Endometrial microvascular endothelial cells (primary cell): ENCODE data around the gene ZNF385B. TPM values are rescaled to one million over a fixed set of nuclear protein-coding genes. Genes with fewer than 3 reads are reported as not detected.

ENCODE experiments used
- in situ Hi-C: cut with HindIII; loops from 2 replicates; pipeline ENCODE4 v1.10.0; 2017; ENCODE audit warnings: low sequenced_read_pairs, low pct_unique_long_range_greater_than_20kb; ENCODE audit errors: inconsistent ontology term
- total RNA-seq: library from RNA; depleted of rRNA; stranded (reverse); fragments of >200 nt; gene quantifications from one replicate; pipeline ENCODE4 v1.2.3, GENCODE V29; 2015; ENCODE audit errors: inconsistent ontology term

The ZNF385B gene
- total RNA-seq, 1 donor from 2014 or later, result not detected

DNA sequence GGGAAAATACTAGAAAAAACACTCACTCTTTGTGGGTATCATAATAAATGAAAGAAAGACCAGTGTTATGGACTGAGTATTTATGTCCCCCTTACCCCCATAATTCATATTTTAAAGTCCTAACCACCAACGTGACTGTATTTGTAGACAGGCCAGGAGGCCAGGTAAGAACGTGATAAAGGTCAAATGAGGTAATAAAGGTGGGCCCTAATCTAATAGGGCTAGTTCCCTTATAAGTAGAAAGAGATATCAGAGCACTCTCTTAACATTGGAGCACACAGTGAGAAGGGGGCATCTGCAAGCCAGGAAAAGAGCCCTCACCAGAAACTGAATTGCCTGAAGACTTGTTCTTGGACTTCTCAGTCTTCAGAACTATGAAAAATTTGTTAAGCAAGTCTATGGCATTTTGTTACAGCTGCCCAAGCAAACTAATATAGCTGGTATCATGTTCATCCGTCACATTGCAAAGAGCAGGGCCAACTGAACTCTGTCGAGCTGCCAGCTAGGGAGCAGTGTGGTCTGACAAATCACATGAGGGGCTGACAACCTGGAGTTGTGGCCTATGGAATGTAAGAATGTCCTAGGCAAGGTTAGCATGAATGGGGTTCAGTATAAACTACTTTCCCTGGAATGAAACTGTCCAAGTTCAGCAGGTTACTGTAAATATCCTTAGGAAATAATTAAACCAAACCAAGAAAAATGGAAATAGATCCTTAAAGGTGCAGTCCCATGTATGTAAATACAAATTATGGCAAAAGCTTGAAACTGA, 280.9 kb downstream of the ZNF385B start:
- in situ Hi-C loops, result no loop called here

DNA sequence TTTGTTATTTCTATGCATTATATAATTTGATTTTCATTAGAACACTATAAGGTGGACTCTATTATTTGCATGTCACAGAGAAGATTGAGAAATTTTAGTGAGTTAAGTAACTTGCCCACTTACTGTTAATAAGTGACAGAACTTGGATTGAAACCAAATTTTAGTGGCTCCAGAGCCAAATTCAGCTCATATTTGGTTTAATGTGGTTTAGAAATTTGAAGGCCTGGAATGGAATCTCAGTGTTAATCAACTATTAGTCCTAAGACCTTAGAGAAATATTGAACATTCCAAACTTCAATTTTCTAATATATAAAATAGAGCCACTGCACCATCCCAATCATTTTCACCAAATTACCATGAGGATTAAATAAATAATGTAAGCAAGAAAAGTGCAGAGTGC, 281.6 kb downstream of the ZNF385B start:
- in situ Hi-C loops, result no loop called here

DNA sequence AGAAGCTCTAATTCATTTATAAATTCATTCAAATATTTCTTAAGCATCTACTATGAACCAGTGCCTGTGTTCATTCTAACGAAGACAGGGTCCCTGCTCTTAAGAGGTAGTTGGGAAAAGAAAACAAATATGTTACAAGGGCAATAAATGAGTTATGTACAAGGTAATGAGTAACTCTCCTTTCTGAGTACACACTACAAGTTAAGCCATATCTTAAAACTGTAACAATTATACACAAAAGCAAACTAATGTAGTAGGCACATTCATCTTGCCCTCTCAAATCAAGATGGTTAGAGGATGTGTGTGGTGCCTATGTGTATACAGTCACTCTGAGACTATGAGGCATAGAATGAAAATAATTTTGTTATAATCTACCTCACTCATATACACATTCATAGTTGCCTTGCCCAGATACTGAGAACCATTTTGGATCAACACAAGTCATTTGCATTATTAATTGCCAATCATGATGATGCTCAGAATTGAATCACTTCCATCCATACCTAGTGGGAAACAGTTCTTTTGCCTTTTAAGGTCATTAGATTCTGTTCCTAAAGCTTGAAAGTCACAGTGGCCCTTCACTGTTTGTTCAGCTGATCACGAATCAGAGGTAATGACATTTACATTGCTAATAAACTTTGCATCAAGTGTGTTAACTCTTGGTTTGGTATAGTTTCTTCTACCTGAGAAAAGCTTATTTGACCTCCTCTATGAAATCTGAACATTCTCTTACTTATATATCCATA, 283.1 kb downstream of the ZNF385B start:
- in situ Hi-C loops, result no loop called here

DNA sequence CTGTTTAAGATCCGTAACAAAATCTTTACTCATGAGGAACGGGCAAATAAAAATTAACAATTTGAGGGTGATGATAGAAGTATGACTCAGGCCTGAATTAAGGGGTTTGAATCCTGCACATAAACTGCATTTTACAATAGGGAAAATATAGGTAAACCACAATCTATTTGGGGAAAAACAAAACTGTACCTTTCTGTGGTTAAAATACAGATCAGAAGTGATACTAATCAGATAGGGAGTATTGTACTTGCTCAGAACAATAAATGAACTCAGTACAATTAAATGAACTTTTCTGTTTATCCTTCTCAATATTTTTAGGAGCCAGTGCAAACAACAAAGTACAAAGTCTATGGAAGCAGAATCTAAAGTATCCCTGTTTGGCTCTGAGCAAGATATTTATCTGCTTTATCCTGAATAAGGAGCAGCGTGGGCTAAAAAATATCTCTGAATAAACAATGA, 287.3 kb downstream of the ZNF385B start:
- in situ Hi-C loops, result no loop called here

DNA sequence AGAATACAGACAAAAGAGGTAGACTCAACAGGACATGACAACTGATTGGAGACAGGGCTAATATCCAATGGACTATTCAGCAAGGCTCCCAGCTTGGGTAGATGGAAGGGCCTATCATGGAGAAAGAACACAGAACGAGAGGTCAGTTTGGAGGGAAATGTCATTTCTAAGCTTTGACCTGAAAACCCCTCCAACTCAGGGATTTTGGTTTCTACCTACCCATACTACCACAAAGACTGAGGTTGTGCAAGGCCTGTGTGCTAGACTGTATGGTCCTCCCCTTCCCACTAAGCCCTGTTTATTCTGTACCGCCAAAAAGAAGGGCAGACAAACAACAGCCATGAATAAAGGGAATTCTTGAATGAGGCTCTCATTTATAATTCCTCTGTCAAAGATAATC, 288.9 kb downstream of the ZNF385B start:
- in situ Hi-C loops, result no loop called here

DNA sequence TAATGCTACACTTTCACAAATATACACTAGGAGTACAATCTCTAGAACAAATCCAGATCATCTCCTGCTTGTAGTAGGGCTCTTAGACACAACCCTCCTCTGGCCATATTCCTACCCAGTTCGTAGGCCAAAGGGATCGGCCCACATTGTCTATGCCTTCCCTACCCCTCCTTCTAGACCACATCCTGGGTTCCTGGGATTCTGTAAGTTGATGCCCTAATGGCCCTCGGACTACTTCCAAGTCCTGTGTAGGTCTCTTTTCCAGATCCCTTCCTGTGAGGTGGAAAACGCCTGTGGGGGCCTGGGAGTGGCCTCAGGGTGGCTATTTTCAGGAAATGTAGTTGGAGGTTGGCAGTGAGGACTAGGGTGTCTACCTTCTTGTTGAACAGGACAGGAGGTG, 289.7 kb downstream of the ZNF385B start:
- in situ Hi-C loops, result no loop called here

DNA sequence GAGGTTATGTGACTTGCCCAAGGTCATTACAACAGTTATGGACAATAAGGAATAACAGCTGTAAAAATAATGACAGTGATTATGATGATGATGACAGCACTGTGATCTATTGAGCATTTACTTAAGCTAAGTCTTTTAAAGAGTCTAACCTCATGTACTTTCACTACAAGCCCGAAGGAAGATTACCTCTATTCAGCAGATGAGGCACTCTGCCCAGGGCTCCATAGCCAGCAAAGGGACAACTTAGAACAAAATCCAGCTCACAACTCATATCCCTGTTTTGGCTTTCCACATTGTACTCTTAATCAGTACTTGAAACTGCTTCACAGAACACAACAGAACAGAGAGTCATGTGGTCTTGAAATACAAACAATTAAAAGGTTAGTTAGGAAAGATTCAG, 290.2 kb downstream of the ZNF385B start:
- in situ Hi-C loops, result no loop called here

DNA sequence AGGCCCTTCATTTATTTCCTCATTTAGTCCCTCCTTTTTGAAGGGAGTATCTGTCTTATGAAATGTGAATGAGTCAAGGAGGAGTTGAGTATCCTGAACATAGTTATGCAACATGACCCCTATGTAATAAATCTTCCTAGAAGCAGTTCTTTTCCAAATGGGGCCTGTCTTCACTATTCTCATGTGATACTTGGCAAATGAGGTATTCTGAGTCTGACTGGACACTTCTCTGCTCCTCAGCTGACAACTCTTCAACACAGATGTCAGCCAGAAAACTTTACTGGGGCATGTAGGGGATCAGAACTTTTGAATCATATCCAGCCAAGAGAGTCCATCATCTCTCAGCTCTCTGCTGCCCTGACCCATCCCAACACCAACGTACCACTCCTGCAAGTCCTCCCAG, 291.6 kb downstream of the ZNF385B start:
- in situ Hi-C loops, result no loop called here

DNA sequence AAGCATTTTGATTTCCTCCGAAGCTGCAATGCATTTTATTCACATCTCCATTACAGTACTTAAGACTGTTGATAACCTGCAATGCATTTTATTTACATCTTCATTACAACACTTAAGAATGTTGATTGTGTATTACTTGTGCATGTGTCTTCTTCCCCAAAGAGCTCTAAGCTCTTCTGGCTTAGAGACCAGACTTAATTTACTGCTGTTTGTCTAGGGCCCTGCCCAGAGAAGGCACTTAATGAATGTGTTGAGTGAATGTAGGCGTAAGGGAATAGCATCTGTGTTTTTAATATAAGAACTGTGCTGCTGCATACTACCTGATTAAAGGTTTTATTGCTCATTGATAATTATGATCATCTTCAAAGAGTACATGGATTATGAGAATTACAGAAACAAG, 295.6 kb downstream of the ZNF385B start:
- in situ Hi-C loops, result no loop called here

DNA sequence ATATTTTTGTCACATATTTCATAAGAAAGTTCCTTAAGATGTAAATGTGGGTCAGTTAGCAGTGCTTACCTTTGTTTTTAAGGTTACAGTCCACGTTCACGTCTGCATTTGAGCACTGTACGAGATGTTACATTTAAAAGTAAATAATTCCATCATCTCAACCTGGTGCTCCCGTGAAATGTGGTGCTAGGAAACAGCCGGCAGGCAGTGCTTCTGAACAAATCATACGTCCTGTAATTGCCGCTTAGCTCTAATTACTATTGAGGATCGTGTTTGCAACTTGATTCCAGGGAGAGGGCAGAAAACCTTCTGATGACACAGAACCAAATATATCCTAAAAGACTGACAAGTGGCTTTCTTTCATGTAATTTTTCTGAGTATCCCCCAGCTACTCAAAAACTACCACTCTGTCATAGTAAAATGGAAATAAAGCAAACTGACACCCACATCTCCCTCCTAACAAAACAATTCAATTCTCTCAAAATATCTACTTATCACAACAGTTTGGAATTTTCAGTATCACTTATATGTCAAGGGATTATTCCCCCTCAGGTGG, 299.0 kb downstream of the ZNF385B start:
- in situ Hi-C loops, result no loop called here

DNA sequence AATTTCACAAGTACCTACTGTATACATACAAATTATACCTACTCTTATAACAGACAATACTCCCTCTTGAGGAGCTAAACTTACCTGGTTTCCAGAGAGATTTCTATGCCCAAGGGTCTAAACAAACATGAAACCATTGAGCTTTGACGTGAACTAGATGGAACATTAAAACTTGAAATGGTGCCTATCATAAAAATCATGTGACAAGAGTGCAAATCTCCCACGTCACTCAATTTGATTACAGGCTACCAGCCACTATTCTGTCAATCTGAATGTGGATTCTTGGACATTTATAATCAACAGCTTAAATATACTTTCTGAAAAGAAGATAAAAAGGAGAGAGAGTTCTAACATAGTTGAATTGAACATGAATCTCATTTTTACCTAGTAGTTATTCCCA, 299.7 kb downstream of the ZNF385B start:
- in situ Hi-C loops, result no loop called here

DNA sequence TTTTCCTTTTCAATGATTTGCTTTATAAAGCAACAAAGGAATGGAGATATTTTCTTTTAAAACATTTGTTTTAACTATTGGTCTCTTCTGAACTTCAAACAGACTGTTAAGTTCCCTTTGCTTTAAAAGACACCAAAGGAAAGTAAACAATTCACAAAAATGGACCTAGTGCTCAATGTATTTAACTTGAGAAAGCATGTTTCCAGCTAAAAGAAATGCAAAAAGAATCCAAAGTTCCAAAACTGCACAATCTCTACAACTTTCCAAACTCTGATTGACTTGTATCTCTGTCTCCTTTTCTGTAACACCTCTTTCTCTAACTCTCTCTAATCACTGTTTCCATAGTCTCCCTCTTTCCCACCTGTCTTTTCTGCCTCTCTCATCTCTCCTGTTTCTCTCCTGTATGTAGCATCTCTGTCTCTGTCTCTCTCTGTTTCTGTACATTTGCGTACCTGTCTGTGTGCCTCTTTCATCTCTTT, 301.1 kb downstream of the ZNF385B start:
- in situ Hi-C loops, result no loop called here

DNA sequence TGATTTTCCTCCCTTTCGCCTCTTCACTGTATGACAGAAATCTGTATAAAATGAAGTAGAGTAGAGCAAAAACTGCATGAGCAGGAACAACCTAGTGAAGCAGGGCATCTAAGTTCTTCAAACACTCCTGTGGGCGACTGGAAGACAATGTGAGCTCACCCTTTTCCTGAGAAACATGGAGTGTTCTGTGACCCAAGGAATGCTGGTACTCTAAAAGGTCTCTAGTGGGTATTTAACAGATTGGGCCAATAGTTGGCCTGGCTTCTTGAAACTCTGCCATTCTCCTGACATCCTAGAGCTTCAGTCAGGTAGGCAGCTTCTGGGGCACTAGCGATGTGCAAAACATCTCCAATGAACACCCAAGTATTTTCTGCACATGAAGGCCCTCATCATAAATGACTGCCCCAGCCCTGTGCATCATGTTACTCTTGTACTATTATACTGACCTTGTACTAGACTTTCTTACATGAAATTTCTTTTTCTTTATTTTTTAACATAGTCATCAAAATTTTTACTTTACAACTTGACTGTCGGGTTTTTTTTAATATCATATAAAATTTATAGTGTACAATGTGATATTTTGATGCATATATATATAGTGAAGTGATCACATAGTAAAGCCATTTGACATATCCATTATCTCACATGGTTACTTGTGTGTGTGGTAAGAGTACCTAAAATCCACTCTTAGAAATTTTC, 302.2 kb downstream of the ZNF385B start:
- in situ Hi-C loops, result no loop called here

DNA sequence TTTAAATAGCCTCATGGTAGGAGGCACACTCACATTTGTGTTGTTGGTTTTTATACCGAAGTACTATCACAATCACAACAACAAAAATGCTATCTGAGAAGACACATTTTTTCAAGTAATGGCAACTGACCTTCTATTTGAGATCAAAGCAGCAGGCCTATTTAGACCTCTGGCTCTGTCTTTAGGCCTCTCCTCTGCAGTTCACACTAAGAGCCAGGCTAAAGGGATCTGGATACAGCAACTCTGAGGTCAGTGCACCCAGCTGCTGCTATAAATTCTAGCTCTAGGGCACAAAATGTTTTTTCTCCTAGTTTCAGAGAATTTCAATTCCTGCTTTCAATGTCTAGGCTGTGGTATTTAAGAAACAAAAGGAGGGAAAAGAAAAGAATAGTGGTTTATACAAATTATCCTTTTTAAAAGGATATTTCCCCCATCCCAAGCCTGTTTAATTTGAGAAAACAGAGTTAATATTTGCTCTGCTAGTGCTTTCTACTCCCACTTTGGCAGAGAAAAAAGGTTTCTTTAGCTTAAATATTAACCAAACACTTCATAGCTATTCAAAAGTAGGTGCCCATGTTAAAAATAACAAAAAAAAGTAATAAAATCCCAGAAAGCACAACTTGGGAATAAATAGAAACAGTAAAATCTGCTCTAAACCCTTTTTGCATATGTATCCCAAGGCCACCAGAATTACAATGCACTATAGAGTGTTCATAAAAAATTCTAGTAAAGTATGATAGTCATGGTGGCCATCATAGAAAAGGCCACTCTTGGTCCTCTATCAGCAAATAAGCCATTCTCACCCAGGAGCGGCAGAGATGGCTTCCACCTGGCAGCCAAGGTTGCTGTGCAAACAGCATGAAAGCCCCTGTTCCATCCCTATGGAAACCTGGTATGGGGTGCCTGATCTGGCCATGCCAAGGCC, 303.1 kb downstream of the ZNF385B start:
- in situ Hi-C loops, result no loop called here

DNA sequence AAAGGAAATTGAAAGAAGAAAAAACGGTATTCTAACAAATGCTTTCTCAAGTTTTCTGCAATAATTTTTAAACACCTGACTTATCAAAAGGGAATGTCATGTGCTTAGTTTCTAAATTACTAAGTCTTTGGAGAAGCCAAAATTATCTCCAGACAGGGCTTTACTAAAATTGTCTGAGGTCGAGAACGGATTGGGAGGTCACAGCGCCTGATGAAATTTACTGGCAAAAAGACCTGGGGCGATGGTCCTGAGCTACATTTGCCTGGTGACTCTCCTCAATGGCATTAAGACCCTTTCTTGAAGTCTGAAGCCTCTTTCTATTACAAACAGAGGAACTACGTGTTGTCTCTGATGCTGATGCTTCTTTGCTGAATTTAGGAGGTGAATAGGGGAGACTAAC, 305.0 kb downstream of the ZNF385B start:
- in situ Hi-C loops, result no loop called here

DNA sequence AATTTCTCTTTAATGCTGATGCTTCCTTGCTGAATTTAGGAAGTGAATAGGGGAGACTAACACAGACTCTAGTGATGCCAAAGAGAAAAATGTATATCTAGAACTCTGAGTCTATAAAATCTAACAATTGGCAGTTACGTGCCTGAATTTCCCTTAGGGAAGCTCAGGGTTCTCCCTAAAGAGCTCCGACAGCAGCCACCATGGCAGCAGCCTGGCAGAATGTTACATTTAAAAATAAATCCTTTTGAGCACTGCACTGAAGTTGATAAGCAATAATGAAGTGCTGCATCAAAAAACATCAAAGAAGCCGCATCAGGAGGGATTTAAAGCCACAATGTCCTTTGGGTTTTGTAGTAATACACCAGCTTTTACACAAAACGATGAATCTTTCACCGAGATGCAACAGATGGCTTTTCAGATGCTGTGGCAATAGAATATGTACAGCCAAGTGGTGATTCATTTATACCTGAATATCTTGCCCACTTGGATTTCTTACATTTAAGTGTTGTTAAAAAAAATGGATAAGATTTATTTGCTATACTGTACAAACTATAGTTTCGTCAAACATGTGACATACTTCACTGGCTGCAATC, 305.6 kb downstream of the ZNF385B start:
- in situ Hi-C loops, result no loop called here

DNA sequence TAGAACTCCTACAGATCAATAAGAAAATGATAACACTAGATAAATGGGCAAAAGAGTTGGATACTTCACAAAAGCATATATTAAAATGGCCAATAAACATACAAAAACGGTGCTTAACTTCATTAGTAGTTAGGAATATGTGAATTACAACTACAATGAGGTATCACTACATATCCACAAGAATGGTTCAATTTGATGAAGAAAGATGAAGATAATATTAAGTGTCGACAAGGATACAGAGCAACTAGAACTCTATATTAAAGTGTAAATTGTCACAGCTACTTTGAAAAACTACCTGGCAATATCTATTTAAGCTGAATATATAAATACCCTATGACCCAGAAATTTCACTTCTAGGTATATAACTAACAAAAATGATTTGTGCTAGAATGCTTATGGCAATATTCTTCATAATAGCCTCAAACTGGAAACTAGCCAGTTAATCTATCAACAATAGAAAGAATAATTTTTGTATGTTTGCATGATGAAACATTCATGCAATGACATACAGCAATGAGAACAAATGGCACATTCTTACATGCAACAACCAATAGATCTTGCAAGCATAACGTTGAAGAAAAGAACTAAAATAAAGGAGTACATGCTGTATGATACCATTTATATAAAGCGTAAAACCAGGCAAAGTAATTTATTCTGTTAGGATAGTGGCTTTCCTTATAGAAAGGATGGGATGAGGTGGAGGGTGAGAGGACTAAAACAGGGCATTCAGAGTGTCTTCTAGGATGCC, 306.6 kb downstream of the ZNF385B start:
- in situ Hi-C loops, result no loop called here
